HL-60 (cell line): ENCODE data around the gene LTBR.

ENCODE experiments used
- DNase-seq, 2 experiments: peaks; one replicate each; pipeline ENCODE4 v3.0.0-alpha.2; 2010 to 2020; ENCODE audit warnings: low read depth in 1 of 2, low spot score in 1 of 2
- H3K27ac ChIP-seq: fragments of 250-450 bp; sonication (Bioruptor Pico); replicated peaks from 2 replicates; pipeline ENCODE4 v1.5.1; 2020; ENCODE audit warnings: mild to moderate bottlenecking, moderate library complexity
- H3K27me3 ChIP-seq: fragments of 250-450 bp; sonication (Bioruptor Pico); 2 replicates; pipeline ENCODE4 v1.5.1; 2021; ENCODE audit warnings: mild to moderate bottlenecking, moderate library complexity; ENCODE audit not compliant: insufficient read depth, poor library complexity, severe bottlenecking
- H3K4me3 ChIP-seq: replicated peaks from 2 replicates; pipeline ENCODE4 v1.5.1; 2011; ENCODE audit warnings: mild to moderate bottlenecking, control low read depth, low read length; ENCODE audit not compliant: insufficient read depth
- GABPA ChIP-seq: IDR thresholded peaks from 2 replicates; pipeline ENCODE4 v1.6.1; 2012; ENCODE audit warnings: low read depth
- POLR2AphosphoS5 ChIP-seq: IDR thresholded peaks from 2 replicates; pipeline ENCODE4 v1.6.1; 2012; ENCODE audit warnings: low read depth
- SPI1 ChIP-seq: IDR thresholded peaks from 2 replicates; pipeline ENCODE4 v1.6.1; 2012; ENCODE audit warnings: low read depth, mild to moderate bottlenecking, borderline replicate concordance
- TF ChIP-seq, protein P1 (sequence below): IDR thresholded peaks from 2 replicates; pipeline ENCODE4 v1.6.1; 2012; ENCODE audit warnings: low read depth; ENCODE audit not compliant: insufficient replicate concordance
- TF ChIP-seq, protein P2 (sequence below): IDR thresholded peaks from one replicate; pipeline ENCODE4 v1.5.1; 2011; ENCODE audit warnings: low read length, control low read depth, inconsistent platforms; ENCODE audit not compliant: insufficient read depth

Gene LTBR

GRCh38 chr12:6356374-6356820 is 27.6 kb upstream of the LTBR start:
- TF ChIP-seq, protein P1, sequence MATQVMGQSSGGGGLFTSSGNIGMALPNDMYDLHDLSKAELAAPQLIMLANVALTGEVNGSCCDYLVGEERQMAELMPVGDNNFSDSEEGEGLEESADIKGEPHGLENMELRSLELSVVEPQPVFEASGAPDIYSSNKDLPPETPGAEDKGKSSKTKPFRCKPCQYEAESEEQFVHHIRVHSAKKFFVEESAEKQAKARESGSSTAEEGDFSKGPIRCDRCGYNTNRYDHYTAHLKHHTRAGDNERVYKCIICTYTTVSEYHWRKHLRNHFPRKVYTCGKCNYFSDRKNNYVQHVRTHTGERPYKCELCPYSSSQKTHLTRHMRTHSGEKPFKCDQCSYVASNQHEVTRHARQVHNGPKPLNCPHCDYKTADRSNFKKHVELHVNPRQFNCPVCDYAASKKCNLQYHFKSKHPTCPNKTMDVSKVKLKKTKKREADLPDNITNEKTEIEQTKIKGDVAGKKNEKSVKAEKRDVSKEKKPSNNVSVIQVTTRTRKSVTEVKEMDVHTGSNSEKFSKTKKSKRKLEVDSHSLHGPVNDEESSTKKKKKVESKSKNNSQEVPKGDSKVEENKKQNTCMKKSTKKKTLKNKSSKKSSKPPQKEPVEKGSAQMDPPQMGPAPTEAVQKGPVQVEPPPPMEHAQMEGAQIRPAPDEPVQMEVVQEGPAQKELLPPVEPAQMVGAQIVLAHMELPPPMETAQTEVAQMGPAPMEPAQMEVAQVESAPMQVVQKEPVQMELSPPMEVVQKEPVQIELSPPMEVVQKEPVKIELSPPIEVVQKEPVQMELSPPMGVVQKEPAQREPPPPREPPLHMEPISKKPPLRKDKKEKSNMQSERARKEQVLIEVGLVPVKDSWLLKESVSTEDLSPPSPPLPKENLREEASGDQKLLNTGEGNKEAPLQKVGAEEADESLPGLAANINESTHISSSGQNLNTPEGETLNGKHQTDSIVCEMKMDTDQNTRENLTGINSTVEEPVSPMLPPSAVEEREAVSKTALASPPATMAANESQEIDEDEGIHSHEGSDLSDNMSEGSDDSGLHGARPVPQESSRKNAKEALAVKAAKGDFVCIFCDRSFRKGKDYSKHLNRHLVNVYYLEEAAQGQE: no peak
- TF ChIP-seq, protein P2, sequence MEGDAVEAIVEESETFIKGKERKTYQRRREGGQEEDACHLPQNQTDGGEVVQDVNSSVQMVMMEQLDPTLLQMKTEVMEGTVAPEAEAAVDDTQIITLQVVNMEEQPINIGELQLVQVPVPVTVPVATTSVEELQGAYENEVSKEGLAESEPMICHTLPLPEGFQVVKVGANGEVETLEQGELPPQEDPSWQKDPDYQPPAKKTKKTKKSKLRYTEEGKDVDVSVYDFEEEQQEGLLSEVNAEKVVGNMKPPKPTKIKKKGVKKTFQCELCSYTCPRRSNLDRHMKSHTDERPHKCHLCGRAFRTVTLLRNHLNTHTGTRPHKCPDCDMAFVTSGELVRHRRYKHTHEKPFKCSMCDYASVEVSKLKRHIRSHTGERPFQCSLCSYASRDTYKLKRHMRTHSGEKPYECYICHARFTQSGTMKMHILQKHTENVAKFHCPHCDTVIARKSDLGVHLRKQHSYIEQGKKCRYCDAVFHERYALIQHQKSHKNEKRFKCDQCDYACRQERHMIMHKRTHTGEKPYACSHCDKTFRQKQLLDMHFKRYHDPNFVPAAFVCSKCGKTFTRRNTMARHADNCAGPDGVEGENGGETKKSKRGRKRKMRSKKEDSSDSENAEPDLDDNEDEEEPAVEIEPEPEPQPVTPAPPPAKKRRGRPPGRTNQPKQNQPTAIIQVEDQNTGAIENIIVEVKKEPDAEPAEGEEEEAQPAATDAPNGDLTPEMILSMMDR: no peak
- TF ChIP-seq GABPA: no peak
- DNase-seq: no peak
- Histone ChIP-seq H3K27ac (peak overlapping the region; percentile 3; the same call in 1 of the 2 replicates), H3K4me3 (no peak overlapping the region), H3K27me3 (no peaks in the 10 kb centered on the region)

- Histone ChIP-seq H3K27me3 (no peaks in the 10 kb centered on the region), H3K4me3 (no peak overlapping the region), H3K27ac (peak overlapping the region; percentile 47)
- DNase-seq: peak in 1 of 2 experiments; percentile 80
- TF ChIP-seq, protein P2: no peak
- TF ChIP-seq GABPA (no peak), SPI1 (peak; percentile 85)
These were observed 25.1 kb upstream of the LTBR start for GRCh38 chr12:6358881-6359280.

GRCh38 chr12:6360080-6360571 is 23.8 kb upstream of the LTBR start:
- H3K27me3 ChIP-seq: no peaks in the 10 kb centered on the region
- H3K27ac ChIP-seq: no peak overlapping the region
- DNase-seq: no peak
- H3K4me3 ChIP-seq: no peak overlapping the region
- no peak for TF ChIP-seq POLR2AphosphoS5

GRCh38 chr12:6360578-6361490 is 23.1 kb upstream of the LTBR start:
- H3K4me3 ChIP-seq: no peak overlapping the region
- no peak overlapping the region for H3K27ac ChIP-seq
- DNase-seq: no peak
- TF ChIP-seq, protein P1: no peak
- TF ChIP-seq GABPA (no peak), SPI1 (no peak), POLR2AphosphoS5 (no peak)
- TF ChIP-seq, protein P2: no peak
- H3K27me3 ChIP-seq: no peaks in the 10 kb centered on the region
